A204.1 (cell line): Measurements from ENCODE around the gene GUCA2A.
"Not testable (repeated sequence)": the region's sequence is repeated elsewhere in the genome, so short reads cannot be mapped to it uniquely, and the experiment has no call there.

ENCODE experiments used
- FAIRE-seq: peaks from 2 replicates; lab custom pipeline; 2012; peaks lifted over from hg19 to GRCh38; lab: Jason Lieb, UNC

GUCA2A gene

DNA sequence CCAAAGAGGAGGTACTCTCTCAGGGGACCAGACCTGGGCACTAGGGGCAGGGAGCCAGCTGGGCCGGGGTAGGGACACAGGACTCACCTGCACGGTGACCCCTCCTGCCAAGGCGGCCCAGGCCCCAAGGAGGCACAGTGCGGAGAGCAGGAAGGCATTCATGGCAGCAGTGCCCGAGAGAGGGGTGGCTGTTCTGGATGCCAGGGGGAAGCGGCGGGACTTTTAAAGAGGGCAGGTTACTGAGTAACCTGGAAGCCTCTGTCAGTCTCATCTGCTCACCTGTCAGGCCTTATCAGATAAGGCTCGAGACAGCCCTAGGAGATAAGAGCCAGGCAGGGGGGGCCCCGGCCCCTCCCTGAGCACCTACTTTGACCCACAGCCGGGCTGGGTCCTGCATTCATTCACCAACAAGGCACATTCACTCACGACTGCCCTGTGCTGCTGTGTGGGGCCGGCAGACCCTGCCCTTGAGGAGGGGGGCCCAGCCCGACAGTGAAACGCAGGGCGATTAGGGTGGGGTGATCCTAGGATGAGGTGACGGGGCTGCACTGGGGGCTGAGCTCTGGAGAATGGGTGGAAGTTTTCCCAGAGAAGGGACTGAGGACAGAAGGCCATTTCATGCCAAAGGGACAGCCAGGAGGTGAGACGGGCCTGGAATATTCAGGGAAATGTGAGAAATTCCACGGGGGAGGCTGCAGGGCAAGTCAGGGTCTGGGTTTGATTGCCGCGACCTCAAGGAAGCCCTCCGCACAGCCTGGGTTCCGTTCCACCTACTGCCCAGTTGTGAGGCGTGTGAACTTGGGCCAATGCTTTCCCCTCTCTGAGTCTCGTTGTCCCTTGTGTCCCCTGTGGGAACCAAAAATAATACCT lies at the start of gene GUCA2A:
GUCA2A (minus strand) TSS at position 195 of the 870 bp plus-strand sequence; CDS start at position 162, 33 bp downstream.
- no peak for FAIRE-seq

DNA sequence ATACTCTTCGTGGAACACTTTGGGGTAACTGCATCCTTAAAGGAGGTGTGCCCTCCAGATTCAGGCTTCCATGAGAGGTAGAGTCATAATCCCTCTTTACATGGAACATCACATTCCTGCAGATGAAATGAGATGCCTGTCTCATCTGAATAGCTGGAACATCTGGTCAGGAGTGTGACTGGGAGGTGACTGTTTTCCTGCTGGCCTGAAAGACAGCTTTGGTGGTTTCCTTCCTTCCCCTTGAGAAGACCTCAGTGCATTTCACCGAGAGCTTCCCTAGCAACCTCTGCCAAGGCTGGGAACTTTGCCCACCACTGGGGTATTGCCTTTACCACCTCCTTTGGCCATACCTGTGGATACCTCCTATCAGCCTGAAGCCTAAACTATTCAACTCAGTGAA lies 46.7 kb upstream of the GUCA2A start:
- no peak for FAIRE-seq

- no peak for FAIRE-seq
These were observed 46.0 kb upstream of the GUCA2A start for GRCh38 chr1:42210421-42211133.

- FAIRE-seq, result no peak
These were observed 45.1 kb upstream of the GUCA2A start for GRCh38 chr1:42209526-42210251.

- FAIRE-seq, result not testable (repeated sequence)
These were observed 42.4 kb upstream of the GUCA2A start for GRCh38 chr1:42206930-42207329.

DNA sequence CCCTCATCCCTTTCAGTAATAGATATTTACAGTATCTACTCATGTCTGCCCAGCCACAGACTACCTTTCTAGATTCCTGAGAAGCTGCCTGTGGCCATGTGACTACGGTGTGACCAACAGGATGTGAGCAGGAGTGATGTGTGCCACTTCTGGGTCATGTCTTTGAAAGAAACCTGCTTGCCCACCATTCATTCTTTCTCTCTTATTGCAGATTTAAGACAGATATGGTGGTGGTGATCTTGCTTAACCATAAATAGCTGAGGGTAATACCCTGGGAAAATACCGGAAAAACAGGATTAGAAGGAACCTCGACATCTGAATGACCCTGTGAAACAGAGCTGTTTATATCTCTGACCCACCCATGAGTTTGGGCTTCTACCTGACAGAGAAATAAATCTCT lies 41.6 kb upstream of the GUCA2A start:
- no peak for FAIRE-seq

DNA sequence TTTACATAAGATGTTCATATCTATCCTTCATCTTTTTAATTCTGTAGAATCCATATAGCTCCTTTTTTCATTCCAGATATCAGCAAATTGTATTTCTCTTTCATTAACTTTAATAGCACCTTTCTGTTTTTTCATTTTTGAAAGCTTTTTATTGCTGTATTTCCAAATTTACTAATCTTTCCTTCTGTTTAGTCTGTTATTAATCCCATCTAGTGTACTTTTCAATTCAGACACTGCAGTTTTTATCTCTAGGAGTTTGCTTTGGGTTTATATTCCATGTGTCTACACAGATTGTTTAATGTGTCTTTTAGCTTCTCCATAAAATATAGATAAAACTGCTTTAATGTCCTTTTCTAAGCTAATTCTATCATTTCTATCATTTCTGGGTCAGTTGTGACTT lies 37.4 kb upstream of the GUCA2A start:
- FAIRE-seq, result no peak

DNA sequence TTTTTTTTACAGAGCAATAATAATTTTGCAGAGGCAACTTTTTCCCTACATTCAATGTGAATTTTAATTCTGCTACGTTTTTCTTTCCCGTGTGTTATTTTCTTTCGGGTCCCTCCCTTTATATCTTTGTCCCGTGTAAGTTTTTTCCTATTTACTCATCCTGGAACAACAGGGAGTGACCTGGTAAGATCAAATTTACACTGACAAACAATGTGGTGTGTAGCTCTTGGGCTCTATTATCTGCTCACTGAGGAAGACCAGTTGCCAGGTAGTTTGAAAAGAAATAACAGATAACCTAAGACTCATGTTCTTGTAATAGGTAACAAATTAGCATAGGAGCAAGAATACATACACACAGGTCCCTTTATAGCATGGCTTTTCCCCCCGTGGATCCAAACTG lies 33.7 kb upstream of the GUCA2A start:
- no peak for FAIRE-seq

GRCh38 chr1:42195841-42196240 lies 31.3 kb upstream of the GUCA2A start:
- no peak for FAIRE-seq

DNA sequence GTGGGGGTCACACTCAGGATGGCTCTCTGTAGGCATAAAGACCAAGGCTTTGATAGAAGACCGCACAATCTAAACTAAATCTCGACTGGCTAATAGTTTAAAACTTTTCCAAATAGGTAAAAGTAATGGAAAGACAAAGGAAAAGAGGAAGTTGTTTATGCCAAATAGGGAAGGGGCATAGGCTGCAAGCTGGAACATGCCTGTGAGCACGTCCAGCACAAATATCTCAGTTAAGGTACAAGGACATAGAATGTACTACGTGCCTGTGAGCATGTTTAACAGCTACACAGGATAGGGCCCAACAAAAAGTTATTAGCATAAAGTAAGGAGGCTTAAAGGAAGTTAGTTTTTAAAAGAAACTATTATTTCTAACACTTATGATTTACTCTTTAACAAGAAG lies 27.6 kb upstream of the GUCA2A start:
- no peak for FAIRE-seq

GRCh38 chr1:42191319-42191718 lies 26.8 kb upstream of the GUCA2A start:
- no peak for FAIRE-seq

- FAIRE-seq, result no peak
These were observed 25.6 kb upstream of the GUCA2A start for GRCh38 chr1:42189931-42190853.

DNA sequence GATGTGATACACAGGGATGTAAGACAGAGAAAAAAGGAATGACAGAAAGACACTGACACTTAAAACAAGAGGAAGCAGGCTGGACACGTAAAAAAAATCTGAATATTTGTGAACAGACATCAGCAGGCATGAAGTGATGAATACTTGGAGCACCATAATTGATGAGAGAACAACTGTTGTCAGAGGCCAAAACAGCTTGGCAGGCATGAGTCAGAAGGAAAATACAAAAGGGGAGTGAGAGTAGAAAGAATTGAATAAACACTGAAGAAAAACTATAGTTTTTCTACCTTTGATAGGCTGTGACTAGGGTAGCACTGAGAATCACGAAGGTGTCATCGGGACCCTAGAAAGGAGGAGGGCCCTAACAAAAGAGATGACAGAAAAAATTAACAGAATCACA lies 21.6 kb upstream of the GUCA2A start:
- no peak for FAIRE-seq

GRCh38 chr1:42184616-42185015 lies 20.1 kb upstream of the GUCA2A start:
- no peak for FAIRE-seq

GRCh38 chr1:42183957-42184268 lies 19.4 kb upstream of the GUCA2A start:
- FAIRE-seq, result no peak

DNA sequence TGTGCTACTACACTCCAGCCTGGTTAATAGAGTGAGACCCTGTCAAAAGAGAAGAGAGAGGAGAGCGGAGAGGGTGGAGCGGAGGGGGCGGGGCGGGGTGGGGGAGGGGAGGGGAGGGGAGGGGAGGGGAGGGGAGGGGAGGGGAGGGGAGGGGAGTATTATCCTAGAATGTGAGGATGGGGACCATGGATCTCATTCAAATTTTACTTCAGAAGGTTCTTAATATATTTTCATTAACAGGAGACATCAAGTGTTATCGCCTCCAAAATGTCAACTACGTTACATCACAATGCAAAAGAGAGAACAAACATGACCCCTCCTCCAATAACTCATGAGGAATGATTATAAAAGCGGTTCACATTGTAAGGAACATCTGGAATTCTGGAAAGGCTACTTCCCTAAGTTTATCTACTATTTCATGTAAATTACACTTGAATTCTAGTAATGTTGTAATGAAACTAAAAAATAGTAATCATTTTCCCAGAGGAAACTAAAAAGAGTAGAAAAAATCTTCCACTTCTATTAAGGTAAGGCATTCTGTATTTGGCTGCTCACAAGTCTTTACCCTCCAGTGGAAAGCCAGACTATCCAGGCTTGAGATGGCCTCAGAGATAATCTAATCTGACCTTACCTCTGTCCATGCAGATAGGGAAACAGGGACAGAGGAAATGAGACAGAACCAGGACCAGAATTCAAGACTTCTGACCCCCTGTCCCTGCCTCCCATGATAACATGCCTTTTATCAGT lies 18.8 kb upstream of the GUCA2A start:
- no peak for FAIRE-seq

DNA sequence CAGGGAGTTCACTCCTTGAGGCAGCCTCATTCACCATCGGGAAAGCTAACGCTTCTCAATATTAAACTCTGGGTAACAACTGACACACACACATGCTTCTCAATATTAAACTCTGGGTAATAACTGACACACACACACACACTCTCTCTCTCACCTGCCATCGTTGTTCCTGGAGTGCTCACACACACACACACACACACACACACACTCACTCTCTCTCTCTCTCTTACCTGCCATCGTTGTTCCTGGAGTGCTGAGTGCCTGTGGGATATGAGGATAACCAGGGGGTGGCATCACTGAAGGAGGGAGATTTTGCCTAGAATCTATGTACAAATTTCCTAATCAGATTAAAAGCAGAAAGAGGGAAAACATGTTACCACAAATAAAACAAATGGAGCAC lies 17.1 kb upstream of the GUCA2A start:
- FAIRE-seq, result no peak

- FAIRE-seq, result no peak
These were observed 15.4 kb upstream of the GUCA2A start for GRCh38 chr1:42179900-42180329.

- no peak for FAIRE-seq
These were observed 14.7 kb upstream of the GUCA2A start for GRCh38 chr1:42179275-42179674.

DNA sequence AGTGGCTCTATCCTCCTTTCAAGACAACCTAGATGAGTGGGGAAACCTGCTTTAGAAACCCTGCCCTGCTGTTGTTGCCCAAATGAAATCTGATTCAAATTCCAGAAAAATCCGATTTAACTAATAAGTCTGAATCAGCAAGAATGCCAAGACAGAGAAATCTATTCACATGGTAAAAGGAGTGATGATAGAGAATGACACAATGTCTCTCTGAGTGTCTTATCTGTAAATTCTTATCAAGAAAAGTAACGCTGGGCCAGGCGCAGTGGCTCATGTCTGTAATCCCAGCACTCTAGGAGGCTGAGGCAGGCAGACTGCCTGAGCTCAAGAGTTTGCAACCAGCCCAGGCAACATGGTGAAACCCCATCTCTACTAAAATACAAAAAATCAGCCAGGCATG lies 13.7 kb upstream of the GUCA2A start:
- FAIRE-seq, result no peak

- no peak for FAIRE-seq
These were observed 13.0 kb upstream of the GUCA2A start for GRCh38 chr1:42177541-42177981.
